Kidney (tissue), 14 donors: ENCODE data around the gene ZFAND3. TPM values are rescaled to one million over a fixed set of nuclear protein-coding genes. Genes with fewer than 3 reads are reported as not detected.

ENCODE experiments used
- DNase-seq, 5 donors: peaks; one replicate each; pipeline ENCODE4 v3.0.0-alpha.2; 2013 to 2020
- FAIRE-seq: peaks from 2 replicates; lab custom pipeline; 2012; peaks lifted over from hg19 to GRCh38; lab: Jason Lieb, UNC
- H3K27ac ChIP-seq, 2 donors: one replicate each; pipeline ENCODE4 v1.7.0; 2013; ENCODE audit warnings: low read depth in 2 of 2, low read length in 2 of 2, inconsistent platforms in 1 of 2
- H3K27me3 ChIP-seq: one replicate; pipeline ENCODE4 v1.7.1; 2013; ENCODE audit warnings: low read length, inconsistent platforms; ENCODE audit not compliant: control insufficient read depth, insufficient read depth
- H3K36me3 ChIP-seq, 3 donors: one replicate each; pipeline versions ENCODE4 v1.7.0 to v1.7.1; 2013; ENCODE audit warnings: low read length in 3 of 3, control low read depth in 1 of 3, inconsistent platforms in 1 of 3; ENCODE audit not compliant: insufficient read depth in 3 of 3, control insufficient read depth in 2 of 3
- H3K4me1 ChIP-seq, 3 donors: one replicate each; pipeline versions ENCODE4 v1.7.0 to v1.7.1; 2013; ENCODE audit warnings: low read length in 3 of 3, inconsistent platforms in 1 of 3, low read depth in 1 of 3; ENCODE audit not compliant: control insufficient read depth in 2 of 3, insufficient read depth in 2 of 3
- H3K4me3 ChIP-seq, 3 donors: one replicate each; pipeline versions ENCODE4 v1.7.0 to v1.8.1; 2013; ENCODE audit warnings: low read length in 3 of 3, control low read depth in 1 of 3, inconsistent platforms in 1 of 3
- H3K9ac ChIP-seq, 3 donors: one replicate each; pipeline versions ENCODE4 v1.7.0 to v1.7.1; 2013; ENCODE audit warnings: low read length in 3 of 3, control low read depth in 1 of 3, inconsistent platforms in 1 of 3
- H3K9me3 ChIP-seq, 3 donors: one replicate each; pipeline versions ENCODE4 v1.7.0 to v1.7.1; 2013; ENCODE audit warnings: low read length in 3 of 3, control low read depth in 1 of 3, inconsistent platforms in 1 of 3; ENCODE audit not compliant: control insufficient read depth in 2 of 3, insufficient read depth in 1 of 3
- intact Hi-C: fragments of 100-400 bp; cut with DNase I; formaldehyde crosslinking; loops from one replicate; pipeline ENCODE4 v1.11.1; 2022
- polyA plus RNA-seq: library from polyadenylated mRNA; stranded (reverse); fragments of 350-450 nt; fragmentation: Illumina TruSeq; extraction: RNeasy Lipid Tissue Mini Kit (QIAGEN cat#74804); gene quantifications from one replicate; pipeline ENCODE4 v1.2.3, GENCODE V29; 2014; ENCODE audit warnings: low read depth, low replicate concordance; ENCODE audit not compliant: insufficient read depth
- total RNA-seq: library from RNA; stranded (reverse); fragmentation: NEBNext Ultra II Directional; extraction: Animal tissue kit (Norgen Biotek cat#: 25700); gene quantifications from one replicate; pipeline ENCODE4 v1.2.1, GENCODE V29; 2021
- TF ChIP-seq, protein P1 (sequence below): IDR thresholded peaks from 3 replicates; pipeline ENCODE4 v1.5.1; 2012; ENCODE audit warnings: mild to moderate bottlenecking, moderate library complexity, borderline replicate concordance; ENCODE audit not compliant: insufficient read depth; ENCODE audit errors: extremely low read depth
- donor health status: control.
- donor health status: control.
- donor health status: control.
- donor health status: control.
- donor health status: control.
- donor health status: DM: yes; HTN: yes; CAD: no.
- donor health status: Normal renal cell carcinoma (clear cell type).

Gene ZFAND3
- total and polyA plus RNA-seq, 2 donors from 2014 or later: 44.6 to 104 TPM

DNA sequence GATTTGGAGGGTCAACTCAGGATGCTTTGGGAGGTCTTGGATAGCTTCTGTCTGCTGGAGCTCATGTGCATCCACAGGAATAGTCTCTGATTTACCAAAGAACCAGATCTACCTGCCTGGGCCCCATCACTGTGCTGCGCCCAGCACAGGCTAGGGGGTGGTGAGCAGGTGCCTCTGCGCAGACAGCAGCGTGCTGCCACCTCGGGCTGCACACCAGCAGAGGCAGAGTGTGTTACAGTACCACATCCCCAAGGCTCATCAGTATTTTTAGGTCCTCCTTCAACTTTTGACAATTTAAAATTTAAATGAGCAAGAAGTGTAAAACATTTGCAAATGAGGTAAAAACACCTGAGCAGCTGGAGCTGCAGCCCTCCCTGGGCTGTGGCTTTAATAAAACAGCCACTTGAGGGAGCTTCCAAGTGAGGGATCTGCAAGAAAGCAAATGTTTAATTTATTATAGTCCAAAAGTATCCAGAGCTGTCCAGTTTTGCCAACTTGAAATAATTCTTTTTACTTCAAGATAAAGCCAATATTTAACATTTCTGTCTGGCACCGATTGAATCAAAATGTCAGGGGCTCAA, 324.9 kb downstream of the ZFAND3 start:
- peaks cover 0 to 2% (median 0%) of the 10 kb centered on the region in 3 donors for H3K36me3 ChIP-seq
- intact Hi-C loops: no loop called here
- TF ChIP-seq, protein P1, sequence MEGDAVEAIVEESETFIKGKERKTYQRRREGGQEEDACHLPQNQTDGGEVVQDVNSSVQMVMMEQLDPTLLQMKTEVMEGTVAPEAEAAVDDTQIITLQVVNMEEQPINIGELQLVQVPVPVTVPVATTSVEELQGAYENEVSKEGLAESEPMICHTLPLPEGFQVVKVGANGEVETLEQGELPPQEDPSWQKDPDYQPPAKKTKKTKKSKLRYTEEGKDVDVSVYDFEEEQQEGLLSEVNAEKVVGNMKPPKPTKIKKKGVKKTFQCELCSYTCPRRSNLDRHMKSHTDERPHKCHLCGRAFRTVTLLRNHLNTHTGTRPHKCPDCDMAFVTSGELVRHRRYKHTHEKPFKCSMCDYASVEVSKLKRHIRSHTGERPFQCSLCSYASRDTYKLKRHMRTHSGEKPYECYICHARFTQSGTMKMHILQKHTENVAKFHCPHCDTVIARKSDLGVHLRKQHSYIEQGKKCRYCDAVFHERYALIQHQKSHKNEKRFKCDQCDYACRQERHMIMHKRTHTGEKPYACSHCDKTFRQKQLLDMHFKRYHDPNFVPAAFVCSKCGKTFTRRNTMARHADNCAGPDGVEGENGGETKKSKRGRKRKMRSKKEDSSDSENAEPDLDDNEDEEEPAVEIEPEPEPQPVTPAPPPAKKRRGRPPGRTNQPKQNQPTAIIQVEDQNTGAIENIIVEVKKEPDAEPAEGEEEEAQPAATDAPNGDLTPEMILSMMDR: no peak
- DNase-seq: no peak
- peaks cover 0 to 2% (median 0%) of the 10 kb centered on the region in 3 donors for H3K4me1 ChIP-seq
- no peak overlapping the region for H3K9ac ChIP-seq
- H3K27ac ChIP-seq: no peak overlapping the region
- H3K4me3 ChIP-seq: no peak overlapping the region
- H3K27me3 ChIP-seq: no peaks in the 10 kb centered on the region
- no peak for FAIRE-seq
- H3K9me3 ChIP-seq: no peaks in the 10 kb centered on the region

DNA sequence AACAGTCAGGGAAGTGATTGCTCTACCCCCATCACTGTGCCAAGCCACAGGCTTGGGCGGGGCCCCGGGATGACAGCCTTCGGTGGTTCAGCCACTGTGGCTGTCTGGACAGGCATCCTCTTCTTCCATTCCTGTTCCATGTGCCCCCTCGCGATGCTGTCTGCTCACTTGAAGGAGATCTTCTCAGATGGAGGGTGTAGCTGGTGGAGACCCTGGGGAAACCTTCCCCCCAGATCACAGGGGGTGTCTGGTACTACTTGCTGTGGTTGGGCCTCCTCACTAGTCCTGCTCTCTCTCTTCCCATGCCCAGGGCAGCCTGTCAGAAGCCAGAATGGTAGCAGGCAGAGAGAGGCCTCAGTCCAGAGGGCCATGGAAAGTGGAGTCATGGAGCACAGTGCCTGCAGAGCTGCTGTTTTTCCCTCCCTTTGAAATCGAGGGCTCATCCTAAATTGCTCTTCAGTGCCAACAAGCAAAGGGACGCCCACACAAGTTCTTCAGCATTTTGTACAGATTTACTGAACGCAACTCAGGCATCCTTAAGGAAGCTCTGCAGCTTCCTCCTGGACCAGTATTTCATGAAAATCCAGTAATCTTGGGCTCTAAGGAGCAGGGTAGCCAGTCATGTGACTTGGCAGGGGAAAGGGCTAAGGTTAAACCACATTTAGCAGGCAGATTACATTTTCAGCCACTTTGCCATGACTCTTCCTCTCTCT, 326.6 kb downstream of the ZFAND3 start:
- Histone ChIP-seq H3K4me3 (no peak overlapping the region), H3K4me1 (peaks cover 0 to 2% (median 0%) of the 10 kb centered on the region in 3 donors), H3K27me3 (no peaks in the 10 kb centered on the region), H3K9me3 (no peaks in the 10 kb centered on the region), H3K9ac (no peak overlapping the region), H3K27ac (no peak overlapping the region), H3K36me3 (peaks cover 0 to 2% (median 0%) of the 10 kb centered on the region in 3 donors)
- TF ChIP-seq, protein P1: no peak
- no peak for DNase-seq
- FAIRE-seq: no peak
- intact Hi-C loops: no loop called here

DNA sequence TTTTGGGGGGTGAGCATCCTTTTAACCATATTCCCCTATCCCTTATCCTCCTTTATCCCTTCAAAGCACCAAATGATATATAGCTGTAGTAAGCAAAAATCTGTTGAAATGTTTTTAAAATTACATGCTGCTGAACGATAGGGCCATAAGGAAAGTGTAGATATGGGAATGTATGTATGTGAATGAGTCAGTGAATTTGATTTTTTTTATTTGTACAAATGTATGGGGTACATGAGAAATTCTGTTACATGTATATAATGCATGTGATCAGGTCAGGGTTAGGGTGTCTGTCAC, 327.2 kb downstream of the ZFAND3 start:
- no peak for FAIRE-seq
- TF ChIP-seq, protein P1: no peak
- intact Hi-C loops: no loop called here

More for the DNA sequence above, 327.2 kb downstream of the ZFAND3 start:
- peaks cover 0 to 2% (median 0%) of the 10 kb centered on the region in 3 donors for H3K36me3 ChIP-seq
- H3K27ac ChIP-seq: no peak overlapping the region
- no peak overlapping the region for H3K4me3 ChIP-seq
- no peak for DNase-seq
- H3K9ac ChIP-seq: no peak overlapping the region
- no peaks in the 10 kb centered on the region for H3K9me3 ChIP-seq
- no peaks in the 10 kb centered on the region for H3K27me3 ChIP-seq
- peaks cover 0 to 2% (median 0%) of the 10 kb centered on the region in 3 donors for H3K4me1 ChIP-seq
